Adrenal gland (tissue), 12 donors: ENCODE measurements around the gene SPECC1L. TPM values are rescaled to one million over a fixed set of nuclear protein-coding genes. Genes with fewer than 3 reads are reported as not detected.
A peak's percentile ranks its signal among the peaks of the same experiment; 100 is the strongest.
"Not testable (repeated sequence)": the region's sequence is repeated elsewhere in the genome, so short reads cannot be mapped to it uniquely, and the experiment has no call there.

ENCODE experiments used
- DNase-seq, 7 donors: peaks; one replicate each; pipeline ENCODE4 v3.0.0-alpha.2; 2019 to 2020
- H3K27ac ChIP-seq, 5 donors: fragments of 200-600 bp; sonication (generic) in 4 of 5; 1 replicate in 3 of 5; 2 replicates in 2 of 5; pipeline versions ENCODE4 v1.5.1 to v1.8.0; 2016 to 2020; ENCODE audit warnings: mild to moderate bottlenecking in 1 of 5
- H3K27me3 ChIP-seq: fragments of 200-600 bp; 2 replicates; pipeline ENCODE4 v1.8.0; 2021
- H3K36me3 ChIP-seq, 2 donors: fragments of 200-600 bp; replicated peaks in 1 of 2; 1 replicate in 1 of 2; 2 replicates in 1 of 2; pipeline versions ENCODE4 v1.5.1 to v1.8.0; 2018 to 2022
- H3K4me1 ChIP-seq, 2 donors: fragments of 200-600 bp; replicated peaks in 1 of 2; 1 replicate in 1 of 2; 2 replicates in 1 of 2; pipeline versions ENCODE4 v1.5.1 to v1.8.0; 2018 to 2021
- H3K4me3 ChIP-seq, 4 donors: fragments of 200-600 bp; sonication (generic) in 3 of 4; one replicate each; pipeline ENCODE4 v1.5.1; 2016 to 2018
- H3K9me3 ChIP-seq, 3 donors: fragments of 200-600 bp; sonication (generic) in 1 of 3; replicated peaks in 1 of 3; 1 replicate in 2 of 3; 2 replicates in 1 of 3; pipeline versions ENCODE4 v1.5.1 to v1.8.0; 2016 to 2021
- POLR2A ChIP-seq, 2 donors: fragments of 450-650 bp; IDR thresholded peaks; one replicate each; pipeline ENCODE4 v1.6.1; 2017; ENCODE audit warnings: antibody characterized with exemption in 2 of 2, mild to moderate bottlenecking in 2 of 2, moderate library complexity in 1 of 2
- WGBS, 4 donors: extraction: QIAGEN DNeasy Blood & Tissue Kit in 2 of 4; methylation state at CpG; one replicate each; pipeline versions ENCODE4 v1.1.5 to v1.1.7; 2013 to 2017; 5-methylcytosine and 5-hydroxymethylcytosine counted together
- intact Hi-C, 2 donors: fragments of 100-400 bp; cut with DNase I; formaldehyde crosslinking; loops; one replicate each; pipeline versions ENCODE4 v1.14.1 to v1.15.0; 2022 to 2023
- polyA plus RNA-seq, 3 donors: library from polyadenylated mRNA; stranded (reverse); fragments of 200-250 nt in 2 of 3; fragments of 350-450 nt in 1 of 3; fragmentation: Illumina TruSeq in 1 of 3; extraction: RNeasy Lipid Tissue Mini Kit (QIAGEN cat#74804) in 1 of 3; gene quantifications; one replicate each; pipeline ENCODE4 v1.2.3, GENCODE V29; 2013 to 2014
- total RNA-seq, 9 donors: library from RNA; depleted of rRNA in 4 of 9; stranded (reverse); fragments of >200 nt in 4 of 9; fragments of 120-200 nt in 1 of 9; fragmentation: NEBNext Ultra II Directional in 1 of 9; extraction: Animal tissue kit (Norgen Biotek cat#: 25700) in 1 of 9; gene quantifications; one replicate each; pipeline versions ENCODE4 v1.1.0 to v1.2.4, GENCODE V29; 2013 to 2023
- TF ChIP-seq, protein P1 (sequence below), 6 experiments: fragments of 450-650 bp in 4 of 6; fragments of 200-600 bp in 2 of 6; sonication (generic) in 1 of 6; IDR thresholded peaks; 1 replicate in 5 of 6; 2 replicates in 1 of 6; pipeline versions ENCODE4 v1.5.1 to v1.8.0; 2016 to 2021; ENCODE audit warnings: antibody characterized with exemption in 6 of 6, mild to moderate bottlenecking in 2 of 6, moderate library complexity in 1 of 6
- donor health status: healthy with polysubstance abuse.
- donor health status: Bipolar disorder and iron deficiency.
- donor health status: DM: yes; HTN: yes; CAD: no.
- donor health status: DM: no; HTN: no; CAD: no.
- donor health status: DM: no; HTN: no; CAD: no.
- donor health status: DM: yes; HTN: yes; CAD: no.

The SPECC1L gene
- total and polyA plus RNA-seq, 12 donors = 7.2 to 121 (median 43.5) TPM

DNA sequence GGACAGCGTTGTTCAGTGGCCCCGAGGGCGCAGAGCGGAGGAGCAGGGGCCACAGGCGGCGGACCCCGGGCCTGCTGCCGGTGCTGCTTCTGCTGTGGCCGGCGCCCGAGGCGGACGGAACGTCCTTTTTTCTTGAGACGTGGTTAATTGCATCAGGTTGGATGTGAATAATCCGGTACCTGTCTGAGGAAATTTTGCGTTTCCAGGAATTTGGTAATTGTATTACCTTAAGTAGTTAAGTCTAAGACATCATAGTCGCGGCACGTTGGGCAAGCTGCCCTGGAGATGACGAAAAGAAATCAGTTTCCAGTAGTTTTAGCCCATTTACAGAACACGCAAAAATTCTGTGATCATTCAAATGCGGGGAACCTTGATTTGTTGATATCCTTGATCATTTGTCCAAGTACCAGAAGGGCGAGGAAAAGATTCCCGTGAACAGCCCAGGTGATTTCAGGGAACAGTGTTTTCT is 789 bp downstream of the SPECC1L start:
- peak overlapping the region; percentile 38 to 83 (median 72) for H3K4me3 ChIP-seq
- peaks cover 9 to 35% of the 10 kb centered on the region in 2 donors for H3K4me1 ChIP-seq
- intact Hi-C loops = no loop called here
- TF ChIP-seq, protein P1, sequence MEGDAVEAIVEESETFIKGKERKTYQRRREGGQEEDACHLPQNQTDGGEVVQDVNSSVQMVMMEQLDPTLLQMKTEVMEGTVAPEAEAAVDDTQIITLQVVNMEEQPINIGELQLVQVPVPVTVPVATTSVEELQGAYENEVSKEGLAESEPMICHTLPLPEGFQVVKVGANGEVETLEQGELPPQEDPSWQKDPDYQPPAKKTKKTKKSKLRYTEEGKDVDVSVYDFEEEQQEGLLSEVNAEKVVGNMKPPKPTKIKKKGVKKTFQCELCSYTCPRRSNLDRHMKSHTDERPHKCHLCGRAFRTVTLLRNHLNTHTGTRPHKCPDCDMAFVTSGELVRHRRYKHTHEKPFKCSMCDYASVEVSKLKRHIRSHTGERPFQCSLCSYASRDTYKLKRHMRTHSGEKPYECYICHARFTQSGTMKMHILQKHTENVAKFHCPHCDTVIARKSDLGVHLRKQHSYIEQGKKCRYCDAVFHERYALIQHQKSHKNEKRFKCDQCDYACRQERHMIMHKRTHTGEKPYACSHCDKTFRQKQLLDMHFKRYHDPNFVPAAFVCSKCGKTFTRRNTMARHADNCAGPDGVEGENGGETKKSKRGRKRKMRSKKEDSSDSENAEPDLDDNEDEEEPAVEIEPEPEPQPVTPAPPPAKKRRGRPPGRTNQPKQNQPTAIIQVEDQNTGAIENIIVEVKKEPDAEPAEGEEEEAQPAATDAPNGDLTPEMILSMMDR (IDR thresholded peaks at IDR 0.05) = no peak
- no peak for TF ChIP-seq POLR2A (IDR thresholded peaks at IDR 0.05)
- H3K36me3 ChIP-seq = no peaks in the 10 kb centered on the region
- DNase-seq = peak in 5 of 7 donors; percentile 38 to 78 (median 59)
- H3K9me3 ChIP-seq = no peaks in the 10 kb centered on the region
- H3K27ac ChIP-seq = peak overlapping the region; percentile 76 to 95 (median 93)
- no peaks in the 10 kb centered on the region for H3K27me3 ChIP-seq
- 1 to 2% (median 1%) methylated on average over 12 to 25 of the region's 25 CpGs for WGBS, 4 donors

DNA sequence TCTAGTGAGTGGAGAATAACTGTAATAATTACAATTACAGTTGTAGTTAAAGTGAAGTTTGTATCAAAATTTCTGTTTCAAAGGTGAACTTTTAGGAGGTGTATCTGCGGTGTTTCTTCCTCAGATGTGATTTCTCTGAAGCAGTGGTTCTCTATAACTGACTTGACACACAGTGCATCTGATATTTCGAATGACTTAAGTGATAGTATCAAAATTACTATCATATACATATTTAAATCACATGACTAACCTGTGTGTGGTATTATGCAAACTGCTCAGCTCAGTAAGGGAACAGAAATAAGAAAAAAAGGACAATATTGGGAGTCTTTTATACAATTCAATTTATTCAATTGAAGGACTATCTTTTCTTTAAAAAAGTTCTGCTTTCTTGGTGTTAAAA is 2.4 kb downstream of the SPECC1L start:
- H3K36me3 ChIP-seq, DNase-seq, H3K4me3 ChIP-seq, H3K27ac ChIP-seq, H3K27me3 ChIP-seq, intact Hi-C loops, H3K9me3 ChIP-seq: not testable (repeated sequence)
- peaks cover 9 to 35% of the 10 kb centered on the region in 2 donors for H3K4me1 ChIP-seq
- 82 to 90% (median 83%) methylated on average over 2 of the region's 2 CpGs for WGBS, 4 donors

DNA sequence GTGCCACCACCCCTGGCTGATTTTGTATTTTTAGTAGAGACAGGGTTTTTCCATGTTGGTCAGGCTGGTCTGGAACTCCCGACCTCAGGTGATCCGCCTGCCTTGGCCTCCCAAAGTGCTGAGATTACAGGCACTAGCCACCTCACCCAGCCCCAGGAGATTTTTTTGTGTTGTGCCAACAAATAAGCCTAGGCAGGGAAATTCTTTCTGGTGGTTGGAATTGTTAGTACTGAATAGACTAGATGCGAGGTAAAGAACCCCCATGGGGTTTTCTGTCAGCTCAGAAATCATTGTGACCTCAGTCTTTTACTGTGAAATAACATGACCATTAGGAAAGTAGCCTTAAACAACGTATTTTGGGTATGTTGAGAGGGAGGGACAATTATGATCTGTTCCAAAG is 3.3 kb downstream of the SPECC1L start:
- H3K36me3 ChIP-seq, H3K9me3 ChIP-seq, H3K27me3 ChIP-seq, intact Hi-C loops, H3K4me3 ChIP-seq: not testable (repeated sequence)
- DNase-seq = peak in 1 of 7 donors; percentile 27
- H3K4me1 ChIP-seq = peaks cover 9 to 35% of the 10 kb centered on the region in 2 donors
- 74 to 77% (median 75%) methylated on average over 4 of the region's 4 CpGs for WGBS, 4 donors
- peak overlapping the region in 3 of 5 donors; percentile 24 to 52 (median 26) for H3K27ac ChIP-seq

DNA sequence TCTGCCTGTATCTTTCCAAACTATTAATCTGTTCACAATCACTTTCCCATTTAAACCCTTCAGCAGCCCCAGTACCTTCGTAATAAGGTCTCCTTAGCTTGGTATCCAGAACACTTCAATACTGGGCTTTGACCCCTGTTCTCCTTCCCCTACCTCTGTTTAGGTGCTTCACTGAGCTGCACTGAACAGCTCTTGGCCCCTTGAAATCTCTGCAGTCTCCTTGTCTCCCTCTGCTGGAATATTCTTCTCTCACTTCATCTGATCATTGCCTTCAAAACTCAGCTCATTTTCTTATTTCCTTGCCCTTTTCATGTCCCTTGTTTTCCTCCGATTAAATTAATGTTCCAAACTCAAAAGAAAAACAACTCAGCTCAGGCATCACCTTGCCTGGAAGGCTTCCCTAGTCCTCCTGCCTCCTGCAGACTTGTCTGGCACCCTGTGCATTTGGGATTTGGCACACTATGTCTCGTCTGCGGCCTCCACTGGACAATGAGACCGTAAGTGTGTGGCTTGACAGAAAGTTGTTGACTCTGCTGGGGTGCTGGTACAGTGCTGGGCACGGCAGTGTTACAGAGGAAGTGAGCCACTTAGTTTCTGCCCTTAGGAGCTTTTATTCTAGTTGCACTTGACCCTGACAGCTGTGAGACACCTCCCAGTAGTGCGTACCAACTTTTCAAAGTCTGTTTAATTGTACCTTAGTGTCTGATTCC is 4.2 kb downstream of the SPECC1L start:
- intact Hi-C loops = not testable (repeated sequence)

DNA sequence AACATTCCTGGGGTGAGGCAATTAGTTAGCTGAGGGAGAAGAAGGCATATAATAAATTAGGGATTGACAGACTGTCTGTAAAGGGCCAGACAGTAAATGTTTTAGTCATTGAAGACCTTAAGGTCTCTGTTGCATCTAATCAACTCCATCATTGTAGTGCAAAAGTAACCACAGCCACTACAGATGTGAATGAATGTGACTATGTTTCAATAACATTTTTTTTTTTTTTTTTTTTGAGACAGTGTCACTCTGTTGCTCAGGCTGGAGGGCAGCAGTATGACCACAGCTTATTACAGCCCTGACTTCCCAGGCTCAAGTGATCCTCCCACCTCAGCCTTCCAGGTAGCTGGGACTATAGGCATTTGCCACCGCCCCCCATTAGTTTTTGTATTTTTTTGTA is 9.7 kb downstream of the SPECC1L start:
- peaks cover 0 to 19% of the 10 kb centered on the region in 2 donors for H3K4me1 ChIP-seq
- H3K27me3 ChIP-seq, H3K9me3 ChIP-seq, intact Hi-C loops, DNase-seq, H3K36me3 ChIP-seq, H3K4me3 ChIP-seq, H3K27ac ChIP-seq: not testable (repeated sequence)
- WGBS, 4 donors = 92 to 100% (median 95%) methylated on average over 1 of the region's 1 CpG

More for the DNA sequence above, 4.2 kb downstream of the SPECC1L start:
- TF ChIP-seq, protein P1 (IDR thresholded peaks at IDR 0.05) = peak in 1 of 6 experiments; percentile 16
- WGBS, 4 donors = 14 to 36% (median 28%) methylated on average over 6 to 7 of the region's 7 CpGs
- not testable (repeated sequence) for H3K9me3 ChIP-seq, H3K27me3 ChIP-seq, H3K36me3 ChIP-seq, H3K4me3 ChIP-seq
- Histone ChIP-seq H3K4me1 (peaks cover 9 to 35% of the 10 kb centered on the region in 2 donors), H3K27ac (peak overlapping the region in 3 of 5 donors; percentile 36 to 50 (median 49))
- DNase-seq = peak in 1 of 7 donors; percentile 54

DNA sequence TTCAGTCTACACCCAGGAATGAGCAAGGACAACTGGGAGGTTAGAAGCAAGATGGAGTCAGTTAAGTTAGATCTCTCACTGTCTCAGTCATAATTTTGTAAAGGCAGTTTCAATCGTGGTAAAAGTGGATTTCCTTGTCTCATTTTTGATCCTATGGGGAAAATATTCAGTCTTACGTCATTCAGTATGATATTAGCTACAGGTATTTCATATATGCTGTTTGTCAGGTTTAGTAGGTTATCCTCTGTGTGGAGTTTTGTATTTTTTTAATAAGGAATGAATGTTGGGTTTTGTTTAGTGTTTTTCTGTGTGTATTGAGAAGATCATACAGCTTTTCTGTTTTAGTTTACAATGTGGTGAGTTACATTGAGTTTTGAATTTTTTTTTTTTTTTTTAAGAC is 11.8 kb downstream of the SPECC1L start:
- TF ChIP-seq, protein P1 (IDR thresholded peaks at IDR 0.05) = no peak
- TF ChIP-seq POLR2A (IDR thresholded peaks at IDR 0.05) = no peak
- peaks cover 12 to 25% of the 10 kb centered on the region in 2 donors for H3K4me1 ChIP-seq
- intact Hi-C loops = no loop called here
- no peak overlapping the region for H3K27ac ChIP-seq
- H3K9me3 ChIP-seq = no peaks in the 10 kb centered on the region
- no peaks in the 10 kb centered on the region for H3K27me3 ChIP-seq
- H3K36me3 ChIP-seq = no peaks in the 10 kb centered on the region
- WGBS, 4 donors = 70 to 80% (median 78%) methylated on average over 2 of the region's 2 CpGs
- no peak overlapping the region for H3K4me3 ChIP-seq
- no peak for DNase-seq
